Measurements from ENCODE around the gene RBM47. TPM values are rescaled to one million over a fixed set of nuclear protein-coding genes. Genes with fewer than 3 reads are reported as not detected.

Gene RBM47
- total RNA-seq, 2 experiments from 2014 or later: 0.92 to 1.0 TPM

- DNase-seq: no peak
- peaks cover 4% of the 10 kb centered on the region for H3K4me1 Mint-ChIP-seq
- ChIA-PET CTCF (interaction anchor here (1.2 kb wide), 1 partner anchor 28 kb away, joined by 3 read pairs; no protein-coding TSS in a partner anchor), POLR2A (no interaction called here)
- H3K4me3 Mint-ChIP-seq: no peak overlapping the region
- no peaks in the 10 kb centered on the region for H3K9me3 Mint-ChIP-seq
- H3K36me3 Mint-ChIP-seq (ENCODE audit: low read depth): no peaks in the 10 kb centered on the region
- no peak overlapping the region for H3K27ac Mint-ChIP-seq
- H3K27me3 Mint-ChIP-seq: peaks cover 4% of the 10 kb centered on the region
Measured at GRCh38 chr4:40388239-40388638, 241.4 kb downstream of the RBM47 start.

DNA sequence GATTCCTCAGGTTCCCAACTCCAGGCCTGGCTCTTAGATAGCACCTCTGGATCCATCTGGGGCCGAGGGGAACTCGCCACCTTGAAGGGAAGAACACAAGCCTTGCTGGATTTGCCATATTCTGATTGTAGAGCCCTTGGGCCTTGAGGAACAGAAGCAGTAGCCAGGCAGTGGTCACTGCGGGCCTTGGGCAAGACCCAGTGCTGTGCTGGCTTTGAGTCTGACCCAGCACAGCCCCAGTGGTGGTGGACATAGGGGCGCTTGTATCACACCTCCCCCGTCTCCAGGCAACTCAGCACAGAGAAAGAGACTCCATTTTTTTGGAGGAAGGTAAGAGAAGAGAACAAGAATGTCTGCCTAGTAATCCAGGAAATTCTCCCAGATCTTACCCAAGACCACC lies 249.0 kb downstream of the RBM47 start:
- no peak for DNase-seq
- Mint-ChIP-seq H3K36me3 (ENCODE audit: low read depth) (no peaks in the 10 kb centered on the region), H3K4me3 (no peak overlapping the region), H3K4me1 (peaks cover 5% of the 10 kb centered on the region), H3K27me3 (peaks cover 4% of the 10 kb centered on the region), H3K27ac (no peak overlapping the region), H3K9me3 (no peaks in the 10 kb centered on the region)
- ChIA-PET POLR2A (no interaction called here), CTCF (interaction anchor here (0.6 to 1.6 kb wide), 3 partner anchors 10 to 1449 kb away, joined by 3 to 5 read pairs (median 3); no protein-coding TSS in a partner anchor)

GRCh38 chr4:40379248-40379647 lies 250.4 kb downstream of the RBM47 start:
- no peak for DNase-seq
- H3K27ac Mint-ChIP-seq: no peak overlapping the region
- peaks cover 4% of the 10 kb centered on the region for H3K4me1 Mint-ChIP-seq
- ChIA-PET CTCF (interaction anchor here (0.6 to 1.3 kb wide), 2 partner anchors 12 to 18 kb away, joined by 3 to 4 read pairs; no protein-coding TSS in a partner anchor), POLR2A (no interaction called here)
- no peaks in the 10 kb centered on the region for H3K9me3 Mint-ChIP-seq
- H3K27me3 Mint-ChIP-seq: peaks cover 4% of the 10 kb centered on the region
- H3K4me3 Mint-ChIP-seq: no peak overlapping the region
- H3K36me3 Mint-ChIP-seq (ENCODE audit: low read depth): no peaks in the 10 kb centered on the region

GRCh38 chr4:40378619-40379018 lies 251.0 kb downstream of the RBM47 start:
- no peaks in the 10 kb centered on the region for H3K36me3 Mint-ChIP-seq (ENCODE audit: low read depth)
- ChIA-PET CTCF (interaction anchor here (1.3 kb wide), 1 partner anchor 11 kb away, joined by 3 read pairs; no protein-coding TSS in a partner anchor), POLR2A (no interaction called here)
- DNase-seq: no peak
- H3K4me3 Mint-ChIP-seq: no peak overlapping the region
- no peak overlapping the region for H3K27ac Mint-ChIP-seq
- peaks cover 4% of the 10 kb centered on the region for H3K4me1 Mint-ChIP-seq
- peaks cover 4% of the 10 kb centered on the region for H3K27me3 Mint-ChIP-seq
- no peaks in the 10 kb centered on the region for H3K9me3 Mint-ChIP-seq

GRCh38 chr4:40377512-40378365 lies 251.9 kb downstream of the RBM47 start:
- H3K4me1 Mint-ChIP-seq: peaks cover 2% of the 10 kb centered on the region
- H3K9me3 Mint-ChIP-seq: no peaks in the 10 kb centered on the region
- POLR2A ChIA-PET: interaction anchor here (0.5 kb wide), 1 partner anchor 954 kb away, joined by 4 read pairs; no protein-coding TSS in a partner anchor
- no peaks in the 10 kb centered on the region for H3K27me3 Mint-ChIP-seq
- no peak overlapping the region for H3K4me3 Mint-ChIP-seq
- CTCF ChIA-PET: no interaction called here
- H3K36me3 Mint-ChIP-seq (ENCODE audit: low read depth): no peaks in the 10 kb centered on the region
- no peak for DNase-seq
- H3K27ac Mint-ChIP-seq: no peak overlapping the region

DNA sequence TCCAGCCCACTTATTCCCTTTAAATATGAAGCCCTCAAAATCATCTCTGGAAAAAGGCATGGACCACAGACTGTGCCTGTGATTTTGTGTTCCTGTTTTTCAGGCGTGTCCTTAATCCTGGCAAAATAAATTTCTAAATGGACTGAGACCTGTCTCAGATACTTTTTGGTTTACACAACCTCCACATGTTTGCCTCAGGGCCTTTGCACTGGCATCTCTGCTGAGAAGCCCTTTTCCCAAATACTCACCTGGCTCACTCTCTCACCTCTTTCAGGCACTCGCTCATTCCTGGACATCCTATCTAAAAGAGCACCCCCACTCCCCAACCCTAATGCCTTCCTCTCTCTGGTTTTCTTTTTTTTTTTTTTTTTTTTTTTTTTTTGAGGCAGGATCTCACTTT lies 254.0 kb downstream of the RBM47 start:
- no peak overlapping the region for H3K27ac Mint-ChIP-seq
- ChIA-PET CTCF (no interaction called here), POLR2A (no interaction called here)
- no peak overlapping the region for H3K4me3 Mint-ChIP-seq
- H3K9me3 Mint-ChIP-seq: no peaks in the 10 kb centered on the region
- H3K27me3 Mint-ChIP-seq: no peaks in the 10 kb centered on the region
- H3K36me3 Mint-ChIP-seq (ENCODE audit: low read depth): no peaks in the 10 kb centered on the region
- no peaks in the 10 kb centered on the region for H3K4me1 Mint-ChIP-seq
- no peak for DNase-seq

GRCh38 chr4:40375095-40375494 lies 254.6 kb downstream of the RBM47 start:
- POLR2A ChIA-PET: no interaction called here
- Mint-ChIP-seq H3K36me3 (ENCODE audit: low read depth) (no peaks in the 10 kb centered on the region), H3K27me3 (no peaks in the 10 kb centered on the region), H3K4me1 (no peaks in the 10 kb centered on the region), H3K27ac (no peak overlapping the region), H3K9me3 (no peaks in the 10 kb centered on the region), H3K4me3 (no peak overlapping the region)
- DNase-seq: no peak
- CTCF ChIA-PET: no interaction called here

GRCh38 chr4:40373636-40374035 lies 256.0 kb downstream of the RBM47 start:
- Mint-ChIP-seq H3K4me1 (no peaks in the 10 kb centered on the region), H3K4me3 (no peak overlapping the region), H3K9me3 (no peaks in the 10 kb centered on the region), H3K27ac (no peak overlapping the region), H3K27me3 (no peaks in the 10 kb centered on the region), H3K36me3 (ENCODE audit: low read depth) (no peaks in the 10 kb centered on the region)
- no peak for DNase-seq
- ChIA-PET CTCF (no interaction called here), POLR2A (no interaction called here)

Small RNA genes within 50 kb of the gene (microRNA-seq; reads per million reads assigned to microRNA genes)
- gene MIR4802 (ENCODE audit: borderline microRNAs expressed, borderline replicate concordance): not detected

Other genes starting within 250 kb of the RBM47 start
- gene NSUN7, start 120.1 kb upstream of the RBM47 start, total RNA-seq: not detected